K562 (cell line): ENCODE data around the gene NRCAM. TPM values are rescaled to one million over a fixed set of nuclear protein-coding genes. Genes with fewer than 3 reads are reported as not detected.

ENCODE experiments used
- CTCF ChIP-seq, 3 experiments: IDR thresholded peaks in 2 of 3; conservative IDR thresholded peaks in 1 of 3; 2 replicates each; pipeline ENCODE4 v1.5.1; 2011 to 2012; ENCODE audit warnings: low read length in 3 of 3, mild to moderate bottlenecking in 3 of 3, control low read depth in 2 of 3, improper control_type of control experiment in 1 of 3, inconsistent platforms in 1 of 3, low read depth in 1 of 3, mixed read lengths in 1 of 3, moderate library complexity in 1 of 3; ENCODE audit not compliant: insufficient read depth in 2 of 3
- DACH1 ChIP-seq: fragments of 450-650 bp; IDR thresholded peaks from 2 replicates; pipeline ENCODE4 v1.6.1; 2018; ENCODE audit not compliant: partially characterized antibody
- EWSR1 ChIP-seq: fragments of 450-650 bp; IDR thresholded peaks from 2 replicates; pipeline ENCODE4 v1.6.1; 2018; ENCODE audit warnings: borderline replicate concordance, mild to moderate bottlenecking, low read depth, moderate library complexity; ENCODE audit not compliant: partially characterized antibody
- POLR2H ChIP-seq: IDR thresholded peaks from 2 replicates; pipeline ENCODE4 v1.6.1; 2016; ENCODE audit warnings: missing genetic modification characterization, low read depth, mild to moderate bottlenecking, control low read depth, missing compliant biosample characterization, moderate library complexity
- RAD21 ChIP-seq, 2 experiments: fragments of 250-450 bp in 1 of 2; fragments of 450-650 bp in 1 of 2; sonication (Bioruptor Pico) in 1 of 2; formaldehyde crosslinking in 1 of 2; IDR thresholded peaks in 1 of 2; conservative IDR thresholded peaks in 1 of 2; 2 replicates each; pipeline versions ENCODE4 v1.4.0 to v1.8.0; 2020 to 2022; ENCODE audit warnings: mild to moderate bottlenecking in 2 of 2, moderate library complexity in 1 of 2
- REST ChIP-seq, 2 experiments: fragments of 450-650 bp; formaldehyde crosslinking in 1 of 2; IDR thresholded peaks; 2 replicates each; pipeline versions ENCODE4 v1.4.0 to v1.6.1; 2014 to 2020; ENCODE audit warnings: mild to moderate bottlenecking in 2 of 2, borderline replicate concordance in 1 of 2, low read depth in 1 of 2
- SMAD4 ChIP-seq: fragments of 250-450 bp; sonication (Bioruptor Pico); conservative IDR thresholded peaks from 2 replicates; pipeline ENCODE4 v1.8.0; 2021; ENCODE audit warnings: inconsistent platforms, mild to moderate bottlenecking, moderate library complexity
- SMC3 ChIP-seq: conservative IDR thresholded peaks from 2 replicates; pipeline ENCODE4 v1.6.1; 2011; ENCODE audit warnings: low read depth, low read length, improper control_type of control experiment; ENCODE audit not compliant: insufficient read depth
- TOE1 ChIP-seq, 2 experiments: fragments of 450-650 bp in 1 of 2; sonication (generic) in 1 of 2; formaldehyde crosslinking in 1 of 2; IDR thresholded peaks; 2 replicates each; pipeline versions ENCODE4 v1.7.1 to v1.8.0; 2016 to 2022; ENCODE audit warnings: borderline replicate concordance in 2 of 2, mild to moderate bottlenecking in 2 of 2, antibody characterized with exemption in 1 of 2, inconsistent platforms in 1 of 2, low read depth in 1 of 2, missing genetic modification reagents in 1 of 2, moderate library complexity in 1 of 2
- polyA plus RNA-seq, 8 experiments: library from polyadenylated mRNA; depleted of rRNA in 4 of 8; stranded (reverse) in 5 of 8; unstranded in 3 of 8; fragments of >200 nt; fragmentation: Nextera tagmentation in 2 of 8; fragmentation: Illumina TruSeq in 1 of 8; extraction: Ambion mirVana in 2 of 8; extraction: Trizol in 1 of 8; gene quantifications; 2 replicates each; pipeline versions ENCODE4 v1.2.1 to v1.2.3, GENCODE V29; 2011 to 2014; ENCODE audit warnings: inconsistent platforms in 1 of 8, missing spikeins in 1 of 8
- total RNA-seq, 7 experiments: library from RNA; depleted of rRNA in 6 of 7; stranded (reverse); fragments of >200 nt in 6 of 7; fragmentation: Illumina TruSeq in 2 of 7; extraction: Trizol in 2 of 7; gene quantifications; 2 replicates each; pipeline versions ENCODE4 v1.2.1 to v1.2.3, GENCODE V29; 2011 to 2021; ENCODE audit warnings: low replicate concordance in 1 of 7

NRCAM gene
- total and polyA plus RNA-seq, 9 of the 15 experiments (the other 6 are each of a cell fraction or from before 2014, with no cell fraction given), result 0.03 to 0.54 (median 0.12) TPM; not detected in 1

- TF ChIP-seq CTCF (IDR thresholded peaks at IDR 0.05 in 2 of 3, conservative IDR thresholded peaks at IDR 0.05 in 1 of 3; ENCODE audit: insufficient read depth in 2 of 3, low read depth in 1 of 3, low read length in 3 of 3), result peak; percentile 76 to 95 (median 87)
- peak; percentile 92 to 93 for TF ChIP-seq RAD21 (CRISPR knock-in tag; conservative IDR thresholded peaks at IDR 0.05 in 1 of 2, IDR thresholded peaks at IDR 0.05 in 1 of 2)
- peak; percentile 38; the same call in 1 of the 2 replicates for TF ChIP-seq SMAD4 (CRISPR knock-in tag)
- TF ChIP-seq SMC3, result peak; percentile 82
- TF ChIP-seq POLR2H (tag), result 0 out of 2 replicates have a peak, but pooled peaks have one; percentile 32
- TF ChIP-seq EWSR1, result no peak
- TF ChIP-seq DACH1, result peak; percentile 99
- peak; percentile 79 for TF ChIP-seq REST (IDR thresholded peaks at IDR 0.05; ENCODE audit: borderline replicate concordance)
- TF ChIP-seq REST (CRISPR knock-in tag; IDR thresholded peaks at IDR 0.05; ENCODE audit: low read depth), result no peak
- TF ChIP-seq TOE1 (IDR thresholded peaks at IDR 0.05; ENCODE audit: borderline replicate concordance), result peak; percentile 31; the same call in 1 of the 2 replicates
- no peak for TF ChIP-seq TOE1 (CRISPR knock-in tag; IDR thresholded peaks at IDR 0.05; ENCODE audit: borderline replicate concordance, low read depth)
Observed at GRCh38 chr7:108497082-108497725, 41.0 kb upstream of the NRCAM start (continued).
